Mesendoderm (in vitro differentiated cells): ENCODE measurements around the gene SPON1.
A peak's percentile ranks its signal among the peaks of the same experiment; 100 is the strongest.
"Not testable (repeated sequence)": the region's sequence is repeated elsewhere in the genome, so short reads cannot be mapped to it uniquely, and the experiment has no call there.

Experiments
- DNase-seq: peaks from one replicate; pipeline ENCODE4 v3.0.0; 2013
- H2AK5ac ChIP-seq: 2 replicates; pipeline ENCODE4 v1.6.1; 2013; ENCODE audit warnings: low read length, inconsistent platforms
- H2BK120ac ChIP-seq: 2 replicates; pipeline ENCODE4 v1.6.1; 2013; ENCODE audit warnings: low read depth, mild to moderate bottlenecking, low read length, moderate library complexity, mixed read lengths
- H2BK15ac ChIP-seq: replicated peaks from 2 replicates; pipeline ENCODE4 v1.6.1; 2013; ENCODE audit warnings: low read depth, mild to moderate bottlenecking, moderate library complexity
- H2BK5ac ChIP-seq: 2 replicates; pipeline ENCODE4 v1.6.1; 2013; ENCODE audit warnings: low read length, inconsistent platforms
- H3K18ac ChIP-seq: 2 replicates; pipeline ENCODE4 v1.6.1; 2013; ENCODE audit warnings: mild to moderate bottlenecking, low read length, mixed read lengths
- H3K23ac ChIP-seq: one replicate; pipeline ENCODE4 v1.6.1; 2013; ENCODE audit warnings: low read length
- H3K27ac ChIP-seq: 2 replicates; pipeline ENCODE4 v1.5.1; 2013; ENCODE audit warnings: low read depth, mild to moderate bottlenecking, inconsistent platforms, low read length, moderate library complexity
- H3K27me3 ChIP-seq: 2 replicates; pipeline ENCODE4 v1.6.1; 2013; ENCODE audit warnings: low read length, control low read depth, mild to moderate bottlenecking, inconsistent platforms; ENCODE audit not compliant: insufficient read depth, poor library complexity
- H3K36me3 ChIP-seq: 2 replicates; pipeline ENCODE4 v1.6.1; 2013; ENCODE audit warnings: low read length, inconsistent platforms; ENCODE audit not compliant: control insufficient read depth, insufficient read depth
- H3K4ac ChIP-seq: one replicate; pipeline ENCODE4 v1.6.1; 2013; ENCODE audit warnings: low read depth, mild to moderate bottlenecking, low read length, moderate library complexity
- H3K4me1 ChIP-seq: 2 replicates; pipeline ENCODE4 v1.6.1; 2013; ENCODE audit warnings: low read depth, low read length, inconsistent platforms; ENCODE audit not compliant: control insufficient read depth
- H3K4me2 ChIP-seq: 2 replicates; pipeline ENCODE4 v1.6.1; 2013; ENCODE audit warnings: low read length
- H3K4me3 ChIP-seq: 2 replicates; pipeline ENCODE4 v1.5.1; 2013; ENCODE audit warnings: mild to moderate bottlenecking, low read length
- H3K56ac ChIP-seq: one replicate; pipeline ENCODE4 v1.6.1; 2013; ENCODE audit warnings: low read length
- H3K79me1 ChIP-seq: 2 replicates; pipeline ENCODE4 v1.6.1; 2013; ENCODE audit warnings: low read length, inconsistent platforms
- H3K79me2 ChIP-seq: 2 replicates; pipeline ENCODE4 v1.6.1; 2013; ENCODE audit warnings: mild to moderate bottlenecking, low read length; ENCODE audit not compliant: control insufficient read depth, insufficient read depth
- H3K9ac ChIP-seq: 2 replicates; pipeline ENCODE4 v1.6.1; 2013; ENCODE audit warnings: low read length, inconsistent platforms
- H4K5ac ChIP-seq: one replicate; pipeline ENCODE4 v1.6.1; 2013; ENCODE audit warnings: low read length
- H4K8ac ChIP-seq: one replicate; pipeline ENCODE4 v1.6.1; 2013; ENCODE audit warnings: low read depth, mild to moderate bottlenecking, control low read depth, low read length, moderate library complexity
- WGBS: extraction: QIAGEN DNeasy Blood & Tissue Kit; methylation state at CpG from one replicate; pipeline ENCODE4 v1.1.7; 2013; ENCODE audit warnings: low lambda C conversion rate, missing lambda C conversion rate; ENCODE audit not compliant: insufficient coverage; ENCODE audit errors: extremely low coverage; 5-methylcytosine and 5-hydroxymethylcytosine counted together

The SPON1 gene

DNA sequence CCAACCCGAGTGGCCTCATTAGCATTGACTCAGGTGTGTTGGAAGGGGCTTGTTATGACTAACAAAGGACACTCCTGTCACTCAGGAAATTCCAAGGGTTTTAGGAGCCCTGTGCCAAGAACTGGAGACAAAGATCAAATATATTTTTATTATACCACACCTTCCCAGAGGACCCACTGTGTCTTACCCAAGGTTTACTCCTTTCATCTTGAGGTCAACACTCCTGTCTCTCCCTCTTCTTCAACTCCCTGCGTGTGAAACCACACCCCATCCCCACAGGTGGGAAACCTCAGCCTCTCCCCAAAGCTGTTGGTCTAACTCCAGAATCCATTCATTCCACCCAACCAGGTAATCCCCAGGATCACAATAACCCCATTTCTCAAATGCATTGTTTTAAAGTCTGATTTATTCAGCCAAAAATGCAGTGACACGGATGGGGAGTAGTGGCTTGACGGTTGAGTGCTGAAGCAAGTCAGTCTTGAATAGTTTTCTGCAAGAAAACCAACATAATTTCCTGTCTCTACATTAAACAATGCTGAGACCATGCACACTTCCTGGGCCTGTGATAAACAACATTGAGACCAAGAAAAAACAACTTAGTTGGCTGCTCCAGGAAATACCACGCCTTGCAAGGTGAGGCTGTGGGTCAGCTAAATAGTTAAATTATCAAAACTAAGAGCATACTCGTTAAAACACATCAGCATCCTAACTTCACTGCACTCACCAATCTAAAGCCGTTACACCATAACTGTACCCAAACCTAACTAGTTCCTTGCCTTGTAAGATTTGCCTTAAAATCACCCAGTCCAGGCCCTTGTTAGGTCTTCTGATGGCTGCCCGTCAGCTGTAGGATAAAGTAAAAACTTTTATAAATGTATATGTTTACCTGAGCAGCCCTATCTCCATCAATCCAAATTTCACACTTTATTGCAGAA, 38.5 kb upstream of the SPON1 start:
- Histone ChIP-seq H3K4me2 (no peak overlapping the region), H3K18ac (peak overlapping the region; percentile 26), H2AK5ac (no peak overlapping the region), H3K79me1 (no peaks in the 10 kb centered on the region), H4K8ac (no peak overlapping the region), H3K23ac (no peak overlapping the region), H3K4me3 (no peak overlapping the region), H3K9ac (no peak overlapping the region), H2BK120ac (no peak overlapping the region), H3K56ac (no peak overlapping the region), H3K79me2 (no peaks in the 10 kb centered on the region), H3K4me1 (peaks cover 9% of the 10 kb centered on the region), H3K27me3 (no peaks in the 10 kb centered on the region), H2BK15ac (no peak overlapping the region), H3K4ac (no peak overlapping the region), H2BK5ac (no peak overlapping the region), H3K36me3 (no peaks in the 10 kb centered on the region), H4K5ac (no peak overlapping the region), H3K27ac (no peak overlapping the region)
- no peak for DNase-seq
- no CpG with 5 or more reads among the region's 8 CpGs for WGBS

DNA sequence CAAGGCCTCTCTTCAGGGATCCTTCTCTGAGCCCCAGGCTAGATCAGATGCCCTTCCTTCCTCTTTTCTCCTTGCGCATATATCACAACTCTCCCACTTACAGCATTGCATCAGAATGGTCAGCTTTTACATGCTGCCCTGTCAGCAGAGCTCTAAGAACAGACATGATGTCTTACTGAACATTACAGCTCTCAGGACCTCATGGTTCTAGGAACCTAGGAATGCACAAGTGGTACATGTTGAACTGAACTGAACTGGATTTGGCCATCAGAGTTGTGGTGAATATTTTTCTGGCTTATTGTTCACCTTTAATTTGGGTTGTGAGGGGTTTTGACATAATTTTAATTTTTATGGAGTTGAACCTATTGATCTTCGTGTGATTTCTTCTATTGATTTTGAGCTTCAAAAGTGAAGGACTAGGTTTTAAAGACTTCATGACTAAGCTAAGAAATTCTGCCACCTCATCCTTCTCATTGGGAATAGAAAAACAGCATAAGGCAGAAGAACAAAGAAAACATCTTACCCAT, 37.7 kb upstream of the SPON1 start:
- no peaks in the 10 kb centered on the region for H3K79me2 ChIP-seq

DNA sequence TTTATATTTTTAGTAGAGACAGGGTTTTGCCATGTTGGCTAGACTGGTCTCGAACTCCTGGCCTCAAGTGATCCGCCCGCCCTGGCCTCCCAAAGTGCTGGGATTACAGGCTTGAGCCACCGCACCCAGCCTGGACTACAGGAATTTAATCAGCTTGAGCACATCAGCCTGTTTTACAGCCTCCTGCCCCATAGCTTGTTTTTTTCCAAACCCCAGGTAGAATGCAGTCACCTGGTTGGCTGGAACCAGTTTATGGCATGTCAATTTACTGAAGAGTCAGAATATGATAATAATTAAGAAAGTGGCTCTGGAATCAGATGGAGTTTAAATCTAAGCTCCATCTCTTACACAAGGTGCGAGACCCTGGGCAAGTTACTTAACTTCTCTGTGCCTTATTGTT, 36.2 kb upstream of the SPON1 start:
- H3K36me3 ChIP-seq, H3K18ac ChIP-seq, H2BK15ac ChIP-seq, H3K23ac ChIP-seq, H2BK5ac ChIP-seq, H3K56ac ChIP-seq, H4K5ac ChIP-seq, H3K4me3 ChIP-seq, H3K4ac ChIP-seq, H3K4me2 ChIP-seq, H3K79me2 ChIP-seq, H4K8ac ChIP-seq, H2AK5ac ChIP-seq, H3K27me3 ChIP-seq, H3K27ac ChIP-seq, H3K9ac ChIP-seq, DNase-seq, H3K79me1 ChIP-seq, H3K4me1 ChIP-seq, H2BK120ac ChIP-seq: not testable (repeated sequence)
- WGBS: no CpG with 5 or more reads among the region's 5 CpGs

More for the DNA sequence above, 37.7 kb upstream of the SPON1 start:
- H3K36me3 ChIP-seq: no peaks in the 10 kb centered on the region
- no peak overlapping the region for H2BK15ac ChIP-seq
- H3K4me3 ChIP-seq: no peak overlapping the region
- H3K9ac ChIP-seq: no peak overlapping the region
- H3K27ac ChIP-seq: peak overlapping the region; percentile 23
- H3K4me1 ChIP-seq: peaks cover 9% of the 10 kb centered on the region
- H3K27me3 ChIP-seq: no peaks in the 10 kb centered on the region
- H4K5ac ChIP-seq: no peak overlapping the region
- no peak overlapping the region for H4K8ac ChIP-seq
- peak; percentile 31 for DNase-seq
- peak overlapping the region; percentile 51 for H2BK120ac ChIP-seq
- H3K18ac ChIP-seq: no peak overlapping the region
- H2AK5ac ChIP-seq: no peak overlapping the region
- no peaks in the 10 kb centered on the region for H3K79me1 ChIP-seq
- no peak overlapping the region for H3K4me2 ChIP-seq
- WGBS: no CpG with 5 or more reads among the region's 2 CpGs
- no peak overlapping the region for H3K23ac ChIP-seq
- peak overlapping the region; percentile 22 for H3K56ac ChIP-seq
- no peak overlapping the region for H3K4ac ChIP-seq
- H2BK5ac ChIP-seq: no peak overlapping the region

DNA sequence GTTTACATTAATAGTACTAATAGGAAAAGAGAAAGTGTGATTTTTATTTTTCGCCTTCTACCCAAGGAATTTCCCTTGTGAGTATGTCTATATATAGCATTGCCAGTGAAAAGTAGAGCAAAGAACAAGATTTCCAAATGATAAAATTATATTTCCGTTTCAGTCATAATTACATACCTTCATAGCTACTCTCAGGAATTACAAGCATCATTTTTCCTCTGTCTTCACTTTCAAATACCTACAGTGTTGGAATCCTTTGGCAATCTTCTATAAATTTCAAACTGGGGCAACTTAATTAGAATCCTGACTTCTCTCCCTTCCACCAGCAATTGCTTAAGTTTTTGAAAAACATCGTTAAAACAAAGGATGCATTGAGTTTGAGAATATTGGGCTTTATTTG, 35.5 kb upstream of the SPON1 start:
- DNase-seq: no peak
- no peaks in the 10 kb centered on the region for H3K27me3 ChIP-seq

DNA sequence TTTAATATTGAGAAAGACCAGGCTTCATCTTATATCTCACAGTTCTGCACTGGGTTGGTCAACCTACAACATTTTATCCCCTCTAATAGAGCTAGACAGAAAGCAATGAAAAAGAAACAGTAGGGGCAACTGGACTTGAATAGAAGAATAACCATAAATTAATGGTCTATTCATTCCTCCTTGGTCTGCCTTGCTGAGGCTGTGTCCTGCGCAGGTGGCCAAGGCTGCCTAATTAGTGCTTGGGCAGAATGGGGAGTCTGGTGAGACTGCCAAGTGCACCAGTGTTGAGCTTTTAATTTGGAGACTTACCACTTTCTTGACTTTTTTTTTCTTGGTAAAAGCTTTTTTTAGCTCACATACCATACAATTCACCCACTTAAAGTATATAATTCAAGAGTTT, 35.0 kb upstream of the SPON1 start:
- H4K5ac ChIP-seq: no peak overlapping the region

More for the DNA sequence above, 35.5 kb upstream of the SPON1 start:
- no peak overlapping the region for H3K4ac ChIP-seq
- H3K79me2 ChIP-seq: no peaks in the 10 kb centered on the region
- no peak overlapping the region for H4K5ac ChIP-seq
- no peak overlapping the region for H3K18ac ChIP-seq
- H3K79me1 ChIP-seq: no peaks in the 10 kb centered on the region
- H2AK5ac ChIP-seq: no peak overlapping the region
- no peak overlapping the region for H3K23ac ChIP-seq
- no peak overlapping the region for H3K56ac ChIP-seq
- H2BK5ac ChIP-seq: no peak overlapping the region
- no peak overlapping the region for H3K4me3 ChIP-seq
- H3K4me1 ChIP-seq: peaks cover 9% of the 10 kb centered on the region
- H3K9ac ChIP-seq: no peak overlapping the region
- no peaks in the 10 kb centered on the region for H3K36me3 ChIP-seq
- no peak overlapping the region for H3K4me2 ChIP-seq
- H4K8ac ChIP-seq: no peak overlapping the region
- no peak overlapping the region for H2BK120ac ChIP-seq
- H2BK15ac ChIP-seq: no peak overlapping the region
- H3K27ac ChIP-seq: no peak overlapping the region
- WGBS: no CpG with 5 or more reads among the region's 3 CpGs

More for the DNA sequence above, 35.0 kb upstream of the SPON1 start:
- Histone ChIP-seq H4K8ac (no peak overlapping the region), H3K23ac (no peak overlapping the region), H3K79me1 (no peaks in the 10 kb centered on the region), H3K27ac (no peak overlapping the region), H3K4me2 (no peak overlapping the region), H3K27me3 (no peaks in the 10 kb centered on the region), H3K4me1 (peaks cover 9% of the 10 kb centered on the region), H2BK15ac (no peak overlapping the region), H3K9ac (no peak overlapping the region), H2AK5ac (no peak overlapping the region), H3K36me3 (no peaks in the 10 kb centered on the region), H3K56ac (no peak overlapping the region), H2BK5ac (no peak overlapping the region), H3K18ac (no peak overlapping the region), H3K79me2 (no peaks in the 10 kb centered on the region), H2BK120ac (no peak overlapping the region), H3K4ac (no peak overlapping the region), H3K4me3 (no peak overlapping the region)
- WGBS: no CpG with 5 or more reads among the region's 1 CpG
- DNase-seq: no peak
